Inflammatory macrophage (primary cell): ENCODE results near the gene CAT.

Experiments
- DNase-seq, 2 donors: peaks; one replicate each; pipeline ENCODE4 v3.0.0-alpha.2; 2020 to 2022
- total RNA-seq, 18 experiments: gene quantifications; one replicate each; lab custom pipeline; 2026; ENCODE audit warnings: mixed read lengths in 6 of 18, inconsistent platforms in 2 of 18; lab: John Stamatoyannopoulos, UW

The CAT gene
- 91.9 to 302 (median 196) reads per million in 18 experiments for total RNA-seq

DNA sequence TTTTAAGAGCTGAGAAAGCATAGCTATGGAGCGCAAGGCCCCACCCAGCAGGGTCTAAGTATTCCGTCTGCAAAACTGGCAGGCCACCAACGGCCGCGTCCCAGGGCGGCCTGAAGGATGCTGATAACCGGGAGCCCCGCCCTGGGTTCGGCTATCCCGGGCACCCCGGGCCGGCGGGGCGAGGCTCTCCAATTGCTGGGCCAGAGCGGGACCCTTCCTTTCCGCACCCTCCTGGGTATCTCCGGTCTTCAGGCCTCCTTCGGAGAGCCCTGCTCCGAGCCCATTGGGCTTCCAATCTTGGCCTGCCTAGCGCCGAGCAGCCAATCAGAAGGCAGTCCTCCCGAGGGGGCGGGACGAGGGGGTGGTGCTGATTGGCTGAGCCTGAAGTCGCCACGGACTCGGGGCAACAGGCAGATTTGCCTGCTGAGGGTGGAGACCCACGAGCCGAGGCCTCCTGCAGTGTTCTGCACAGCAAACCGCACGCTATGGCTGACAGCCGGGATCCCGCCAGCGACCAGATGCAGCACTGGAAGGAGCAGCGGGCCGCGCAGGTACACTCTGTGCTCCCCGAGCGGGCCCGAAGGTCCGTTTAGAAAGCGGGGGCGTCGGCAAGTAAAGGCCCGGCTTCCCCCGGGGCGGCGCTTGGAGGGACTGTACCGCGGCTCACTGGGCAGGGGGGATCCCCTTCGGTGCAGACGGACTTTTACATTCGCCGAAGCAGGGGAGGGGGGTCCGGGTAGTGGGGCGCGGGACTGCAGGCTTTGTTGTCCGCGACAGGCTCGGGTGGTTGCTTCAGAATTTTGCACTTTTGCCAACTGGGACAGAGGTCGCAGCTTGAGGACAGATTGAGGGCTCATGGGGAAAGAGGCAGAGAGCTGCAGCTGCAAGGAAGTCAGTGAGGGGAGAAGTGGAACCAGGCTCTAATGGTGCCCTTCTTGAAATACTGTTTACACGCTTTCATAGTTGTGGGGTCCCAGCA, at the start of gene CAT:
Gene CAT, plus strand, starts transcription at position 406 of the 979 bp plus-strand sequence. Its CDS starts 80 bp downstream, at position 486.
- DNase-seq = peak; percentile 98 to 99

DNA sequence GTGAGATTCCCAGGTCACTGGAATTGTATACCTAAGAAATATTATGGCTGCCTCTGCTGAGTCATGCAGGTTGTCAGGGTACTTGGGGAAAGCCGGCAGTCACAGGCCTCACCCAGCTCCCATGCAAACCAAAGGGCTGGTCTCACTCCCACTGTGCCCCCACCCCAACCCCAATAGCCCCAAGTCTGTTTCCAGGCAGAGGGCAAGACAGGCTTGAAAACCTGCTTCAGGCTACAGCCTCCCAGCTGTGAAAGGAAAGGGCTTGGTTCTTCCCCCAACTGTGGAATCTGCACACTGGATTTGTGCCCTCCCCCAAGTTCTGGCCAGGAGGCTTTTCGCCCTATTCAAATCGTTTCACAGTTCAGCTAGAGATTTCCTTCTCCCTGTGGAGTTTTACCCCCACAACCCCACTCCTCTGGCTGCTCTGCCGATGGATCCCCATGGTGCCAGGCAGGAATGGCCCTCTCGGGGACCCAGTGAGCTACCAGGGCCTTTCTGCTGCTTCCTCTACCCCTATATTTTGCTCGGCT, 43.9 kb upstream of the CAT start:
- no peak for DNase-seq

DNA sequence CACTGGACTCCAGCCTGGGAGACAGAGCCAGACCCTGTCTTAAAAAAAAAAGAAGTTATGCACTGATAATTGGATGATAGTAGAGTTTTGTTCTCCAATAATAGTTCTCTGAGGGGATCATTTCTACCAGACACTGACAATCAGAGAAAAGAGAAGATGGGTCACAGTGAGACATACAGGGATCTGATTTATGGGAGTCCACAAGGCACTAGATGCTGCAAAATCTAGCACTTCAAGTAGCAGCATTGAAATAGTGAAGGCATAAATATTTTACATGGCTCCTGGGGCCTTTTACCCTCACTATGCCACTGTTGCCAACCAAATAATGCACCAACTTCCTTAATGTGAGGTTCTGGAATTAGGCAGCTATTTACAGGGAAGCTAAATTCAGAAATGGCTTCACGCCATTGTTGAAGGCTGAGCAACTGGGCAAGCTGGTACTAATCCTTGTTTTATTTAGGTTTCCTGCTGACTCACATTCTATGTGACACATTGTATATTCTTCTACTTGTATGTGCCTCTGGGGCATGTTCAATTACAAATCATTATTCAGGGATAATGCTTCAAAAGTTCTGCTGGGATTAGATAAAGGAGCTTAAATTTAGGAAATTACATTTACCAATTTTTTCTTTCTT, 42.7 kb upstream of the CAT start:
- no peak for DNase-seq

DNA sequence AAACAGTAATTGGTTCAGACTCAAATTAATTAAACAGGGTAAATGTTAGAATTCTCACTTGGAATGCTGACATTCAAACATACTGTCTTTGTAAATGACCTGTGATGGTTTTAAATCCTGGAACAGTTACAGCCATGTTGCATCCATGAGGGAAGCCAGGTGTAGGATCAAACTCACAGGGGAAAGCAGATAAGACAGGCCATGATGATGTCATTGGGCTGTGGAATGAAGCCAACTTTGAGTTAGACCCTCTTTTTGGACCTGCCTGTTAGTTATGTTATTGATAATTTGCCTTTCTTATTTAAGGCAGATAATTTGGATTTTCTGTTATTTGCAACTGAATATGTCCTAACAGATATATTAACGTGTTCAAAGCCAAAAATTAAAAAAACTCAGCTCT, 41.6 kb upstream of the CAT start:
- DNase-seq = no peak

DNA sequence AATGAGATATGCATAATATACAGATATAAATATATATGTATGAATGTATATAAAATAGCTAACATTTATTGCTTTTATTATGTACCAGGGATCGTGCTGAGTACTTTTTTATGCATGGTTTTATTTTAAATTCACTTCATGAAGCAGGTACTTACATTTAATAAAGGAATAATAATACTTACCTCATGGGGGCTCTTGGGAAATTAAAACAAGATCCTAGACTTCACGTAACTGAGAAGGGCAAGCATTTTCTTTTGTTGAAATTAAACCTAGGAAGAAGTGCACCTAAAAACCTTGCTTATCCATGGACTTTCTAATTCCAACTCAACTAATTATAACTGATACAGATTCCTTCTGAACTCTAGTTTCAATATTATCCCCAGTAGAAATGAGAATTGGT, 40.9 kb upstream of the CAT start:
- no peak for DNase-seq

DNA sequence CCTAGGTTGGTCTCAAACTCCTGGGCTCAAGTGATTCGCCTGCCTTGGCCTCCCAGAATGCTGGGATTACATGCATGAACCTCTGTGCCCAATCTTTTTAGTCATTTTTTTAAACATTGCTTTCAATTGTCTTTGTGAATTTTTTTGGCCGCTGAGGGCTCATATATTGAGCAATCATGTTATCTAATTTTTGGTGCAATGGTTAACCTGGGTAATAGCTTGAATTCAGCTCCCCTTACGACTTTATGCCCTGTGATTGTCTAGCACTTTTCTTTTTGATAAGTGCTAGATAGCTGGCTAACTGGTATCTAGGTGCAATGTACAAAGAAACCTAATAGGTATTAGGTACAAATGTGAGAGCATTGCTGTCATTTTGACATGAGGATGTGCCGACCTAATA, 35.3 kb upstream of the CAT start:
- DNase-seq = no peak

DNA sequence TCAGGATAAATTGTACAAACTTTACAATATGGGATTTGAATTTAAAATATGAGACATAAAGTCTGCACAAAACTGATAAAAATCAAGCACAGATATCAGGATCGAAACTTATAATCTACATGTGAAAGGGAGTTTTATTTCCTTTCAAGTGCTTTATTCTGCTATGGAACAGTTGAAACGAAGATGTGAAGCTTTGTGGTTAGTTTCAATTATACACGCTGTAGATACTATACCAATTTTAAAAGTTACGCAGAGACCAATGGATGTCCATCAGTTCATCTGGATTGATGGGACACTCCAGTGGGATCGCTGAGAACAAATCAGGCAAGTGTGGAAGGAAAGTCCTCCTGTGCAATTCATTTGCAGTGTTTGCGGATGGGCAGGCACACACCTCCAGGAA, 34.5 kb upstream of the CAT start:
- no peak for DNase-seq

DNA sequence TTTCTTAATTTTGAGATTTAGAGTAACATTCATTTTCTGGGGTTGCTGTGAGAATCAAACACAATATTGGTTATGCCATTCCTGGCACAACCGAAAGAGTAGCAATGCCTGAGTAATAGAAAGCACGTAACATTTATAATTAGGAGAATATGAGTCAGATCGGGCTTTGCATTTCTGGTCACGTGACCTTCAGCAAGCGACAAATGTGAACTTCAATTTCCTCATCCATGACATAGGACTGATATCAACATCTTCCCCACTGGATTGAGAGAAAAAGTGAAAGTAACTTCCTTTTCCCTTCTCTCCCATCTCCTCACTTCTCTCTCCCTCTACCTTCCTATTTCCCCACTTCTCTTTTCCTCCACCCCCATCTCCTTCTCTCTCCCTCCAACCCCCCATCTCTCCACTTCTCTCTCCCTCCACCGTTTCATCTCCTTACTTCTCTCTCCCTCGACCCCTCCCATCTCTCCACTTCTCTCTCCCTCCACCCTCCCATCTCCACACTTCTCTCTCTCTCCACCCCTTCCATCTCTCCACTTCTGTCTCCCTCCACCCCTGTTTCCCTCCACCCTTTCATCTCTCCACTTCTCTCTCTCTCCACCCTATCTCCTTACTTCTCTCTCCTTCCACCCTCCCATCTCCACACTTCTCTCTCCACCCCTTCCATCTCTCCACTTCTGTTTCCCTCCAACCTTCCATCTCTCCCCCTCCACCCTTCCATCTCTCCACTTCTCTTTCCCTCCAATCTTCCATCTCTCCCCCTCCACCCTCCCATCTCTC, 33.5 kb upstream of the CAT start:
- peak; percentile 83 to 88 for DNase-seq

DNA sequence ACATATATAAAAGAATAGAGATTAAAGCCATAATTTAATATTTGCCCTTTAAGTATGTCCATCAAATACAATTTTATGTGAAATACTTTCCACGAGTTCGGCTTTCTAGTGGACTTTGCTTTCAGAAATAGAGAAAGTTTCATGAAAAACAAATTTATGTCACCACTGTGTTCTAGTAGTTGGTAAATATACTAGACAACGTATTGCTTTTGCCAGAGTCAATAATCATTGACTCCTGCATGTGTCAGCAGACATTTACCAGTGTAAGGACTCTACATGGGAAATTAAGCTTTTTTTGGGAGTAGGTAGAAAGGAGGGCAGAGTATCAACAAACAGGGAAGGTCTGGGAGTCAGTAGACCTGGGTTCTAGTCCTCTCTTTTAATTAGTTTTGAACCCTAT, 32.3 kb upstream of the CAT start:
- DNase-seq = no peak

DNA sequence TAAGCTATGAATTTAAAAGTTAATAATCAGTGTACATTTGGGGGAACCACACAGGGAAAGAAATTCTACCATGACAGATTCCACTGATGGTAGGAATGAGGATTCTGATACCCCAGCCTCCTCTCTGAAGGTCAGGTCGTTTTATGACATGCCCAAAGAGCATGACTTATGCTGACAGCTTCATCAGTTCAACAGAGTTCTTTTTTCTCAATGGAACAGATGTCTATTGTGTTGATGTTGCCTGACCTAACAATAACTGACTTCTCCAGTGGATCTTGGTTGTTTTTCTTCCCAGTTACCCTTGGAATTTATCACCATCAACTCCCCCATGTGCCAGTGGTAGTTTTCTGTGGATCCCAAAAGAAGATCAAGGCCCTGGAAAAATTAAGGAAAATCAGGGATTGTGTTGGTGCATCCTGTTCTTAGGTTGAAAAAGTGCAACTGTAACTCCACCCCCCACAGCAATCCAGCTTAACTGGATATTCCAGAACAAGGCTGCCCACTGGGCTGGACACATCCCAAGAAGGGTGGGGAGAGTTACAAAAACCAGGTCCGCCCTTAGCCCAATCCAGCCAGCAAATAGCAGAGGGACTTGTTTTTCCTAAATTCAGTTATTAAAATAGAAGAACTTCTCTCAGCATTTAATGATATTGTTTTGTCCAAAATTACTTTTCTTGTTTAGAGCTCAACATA, 31.5 kb upstream of the CAT start:
- no peak for DNase-seq

DNA sequence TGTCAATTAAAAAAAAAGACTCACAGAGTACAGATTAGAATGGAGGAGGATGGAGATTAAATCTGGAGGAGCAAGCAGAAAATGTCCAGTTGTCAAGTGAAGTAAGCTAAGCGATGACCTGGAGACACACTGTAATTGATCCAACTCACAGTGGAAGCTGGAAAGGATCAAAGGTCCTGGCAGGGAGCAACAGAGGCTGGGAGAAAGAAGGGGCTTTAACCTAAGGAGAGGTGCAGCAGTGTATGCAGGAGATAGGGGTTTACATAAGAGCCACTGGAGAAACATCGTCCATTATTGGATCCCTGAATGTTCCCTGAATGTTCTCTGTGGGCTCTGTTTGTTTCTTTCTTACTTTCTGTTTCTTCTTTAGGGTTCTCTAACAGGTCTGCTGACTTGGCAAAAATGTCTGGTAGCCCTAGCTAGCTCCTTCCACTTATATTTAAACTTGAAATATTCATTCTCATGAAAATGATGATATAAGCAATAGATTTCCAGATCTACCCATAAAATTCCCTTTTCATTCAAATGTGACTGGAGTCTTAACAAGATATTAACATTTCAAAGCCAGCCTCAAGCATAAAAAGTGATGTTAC, 30.1 kb upstream of the CAT start:
- DNase-seq = no peak

DNA sequence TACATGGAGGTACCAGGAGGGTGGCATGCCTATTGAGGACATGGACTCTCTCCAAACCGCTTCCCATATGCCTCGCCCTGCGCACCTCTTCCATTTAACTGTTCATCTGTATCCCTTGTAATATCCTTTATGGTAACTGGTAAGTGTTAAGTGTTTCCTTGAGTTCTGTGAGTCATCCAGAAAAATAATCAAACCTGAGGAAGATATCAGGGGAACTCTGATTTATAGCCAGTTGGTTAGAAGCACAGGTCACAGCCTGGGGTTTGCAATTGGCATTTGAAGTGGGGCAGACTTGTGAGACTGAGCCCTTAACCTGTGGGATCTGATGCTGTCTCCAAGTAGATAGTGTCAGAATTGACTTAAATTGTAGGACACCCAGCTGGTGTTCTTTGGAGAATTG, 27.6 kb upstream of the CAT start:
- DNase-seq = no peak

DNA sequence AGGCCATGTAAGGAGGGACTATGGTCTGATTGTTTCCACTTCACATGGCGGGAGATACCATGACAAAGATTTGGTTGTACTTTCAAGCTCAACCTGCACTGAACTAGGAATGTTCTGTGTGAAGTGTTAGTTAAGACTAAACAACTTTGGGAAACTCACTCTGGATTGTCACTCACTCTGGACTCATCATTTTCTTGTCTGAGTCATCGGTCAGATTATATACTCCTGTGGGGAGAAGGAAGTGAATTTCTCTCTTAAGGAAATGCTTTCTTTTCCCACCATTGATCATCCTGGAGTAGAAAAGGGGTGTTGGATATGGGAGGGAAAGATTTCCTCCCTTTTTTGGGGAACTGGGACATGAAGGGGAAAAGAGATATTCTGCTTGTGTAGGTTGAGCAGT, 26.9 kb upstream of the CAT start:
- peak in 1 of 2 donors; percentile 21 for DNase-seq

DNA sequence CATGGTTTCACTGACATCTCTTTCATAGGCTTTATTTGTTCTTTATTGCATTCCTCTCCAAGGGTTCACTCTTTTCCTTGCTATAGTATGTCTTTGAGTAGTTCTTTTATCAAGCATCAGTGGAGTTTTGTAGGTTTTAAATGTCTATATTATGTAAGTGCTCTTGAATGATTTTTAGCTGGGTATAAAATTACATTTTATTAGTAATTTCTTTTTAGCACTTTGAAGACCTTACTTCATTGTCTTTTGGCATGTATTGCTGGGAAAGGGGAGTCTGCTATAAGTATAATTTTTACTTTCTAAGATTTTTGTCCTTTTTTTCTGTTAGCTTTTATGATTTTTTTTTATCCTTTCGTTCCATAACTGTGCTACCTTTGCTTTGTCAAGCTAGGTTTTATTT, 25.5 kb upstream of the CAT start:
- no peak for DNase-seq

DNA sequence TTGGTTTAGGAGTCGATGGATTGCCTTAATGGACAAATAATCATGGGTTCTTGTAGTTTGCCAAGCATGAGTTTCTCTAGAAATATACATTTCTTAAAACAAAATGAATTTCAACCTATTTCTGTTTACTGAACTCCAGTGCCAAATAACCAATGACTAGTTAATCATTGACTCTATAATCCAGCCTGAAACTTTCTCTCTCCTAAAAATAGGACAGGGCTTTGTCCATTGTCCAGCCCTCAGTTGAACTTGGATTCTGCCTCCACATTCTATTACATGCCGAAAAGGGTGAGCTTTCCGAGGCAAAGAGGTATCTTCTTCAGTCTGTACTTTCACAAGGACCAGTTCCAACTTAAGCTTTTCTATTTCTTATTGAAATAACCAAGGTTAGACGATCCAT, 23.2 kb upstream of the CAT start:
- DNase-seq = no peak

DNA sequence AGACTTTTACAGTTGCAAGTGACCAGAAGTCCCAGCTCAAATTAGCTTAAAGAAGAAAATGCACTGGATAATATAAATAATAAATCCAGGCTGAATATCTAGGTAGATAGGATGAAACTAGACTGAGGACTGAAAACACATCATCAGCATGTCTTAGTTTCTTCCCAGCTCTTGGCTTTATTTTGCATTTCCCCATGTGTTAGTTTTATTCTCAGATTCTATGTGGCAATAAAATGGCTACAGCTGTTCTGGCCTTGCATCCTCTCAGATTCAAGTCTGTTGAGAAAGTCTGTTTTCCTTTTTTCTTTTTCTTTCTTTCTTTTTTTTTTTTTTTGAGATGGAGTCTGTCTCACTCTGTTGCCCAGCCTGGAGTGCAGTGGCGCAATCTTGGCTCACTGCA, 22.6 kb upstream of the CAT start:
- no peak for DNase-seq

DNA sequence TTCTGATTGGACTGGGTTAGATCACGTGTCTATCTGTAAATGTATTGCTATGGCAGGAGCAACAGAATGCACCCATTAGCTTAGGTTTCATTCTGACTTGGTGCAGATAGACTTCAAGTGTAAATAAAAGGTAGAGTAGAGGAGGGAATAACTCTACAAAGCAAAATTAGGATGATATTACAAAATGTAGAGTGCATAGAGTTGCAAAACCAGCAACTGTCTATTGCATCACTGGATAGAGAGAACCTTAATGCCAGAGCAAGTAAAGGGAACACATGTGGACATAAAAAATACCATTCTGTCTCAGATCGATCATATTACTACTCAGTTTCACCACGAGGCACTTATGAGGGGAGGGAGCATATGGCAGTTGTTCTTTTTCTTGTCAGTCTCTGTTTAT, 22.0 kb upstream of the CAT start:
- peak; percentile 30 to 72 for DNase-seq

DNA sequence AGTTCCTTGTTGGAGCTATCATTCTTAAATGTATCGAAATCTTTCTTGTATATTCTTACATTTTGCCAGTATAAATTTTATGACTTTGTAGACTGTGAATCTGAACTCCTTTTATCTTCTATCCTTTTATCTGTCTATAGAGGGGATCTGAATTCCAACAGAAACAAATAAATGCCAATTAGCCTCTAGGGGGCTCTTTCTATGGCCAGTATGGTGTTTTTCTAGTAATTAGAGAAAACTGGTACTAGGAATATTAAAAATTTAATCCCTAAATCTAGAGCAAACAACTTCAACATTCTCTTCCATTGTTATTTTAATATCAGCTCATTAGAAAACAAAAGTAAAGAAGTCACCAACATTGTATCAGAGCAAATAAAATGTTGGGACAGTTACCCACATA, 21.5 kb upstream of the CAT start:
- DNase-seq = no peak

DNA sequence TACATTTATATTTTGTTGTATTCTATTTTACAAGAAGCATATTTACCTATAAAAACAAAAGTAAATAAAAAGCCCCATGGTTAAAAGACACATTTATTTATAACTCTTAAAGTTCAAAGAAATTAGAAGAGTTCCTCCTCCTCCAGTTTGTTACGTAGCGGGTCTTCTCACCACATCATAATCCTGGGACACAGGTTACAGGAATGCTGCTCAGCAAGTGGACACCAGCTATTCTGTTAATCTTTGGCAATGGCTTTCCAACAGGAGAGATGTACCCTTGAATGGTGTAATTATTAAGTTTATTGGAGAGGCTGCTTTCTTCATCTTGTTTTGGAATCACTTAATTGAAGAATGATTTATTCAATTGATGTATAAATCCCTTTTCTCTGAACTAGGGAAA, 19.6 kb upstream of the CAT start:
- no peak for DNase-seq

DNA sequence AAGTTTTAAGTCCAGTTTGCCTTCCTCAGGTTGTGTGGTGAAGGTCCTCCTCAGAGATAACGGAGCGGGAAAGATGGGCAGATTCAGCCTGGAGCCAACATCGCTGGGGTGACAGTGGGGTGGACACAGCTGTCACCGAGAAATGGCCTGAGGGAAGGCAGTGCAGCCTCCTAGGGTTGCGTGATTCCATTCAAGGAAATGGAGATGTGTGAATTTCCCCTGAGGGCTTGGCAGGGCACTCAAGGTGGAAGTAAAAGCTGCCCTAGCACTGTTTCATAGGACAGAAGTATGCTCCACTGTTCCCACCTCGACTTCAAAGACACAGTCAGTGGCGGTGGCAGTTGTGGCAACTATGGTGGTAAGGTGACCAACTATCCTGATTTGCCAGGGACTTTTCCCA, 15.4 kb upstream of the CAT start:
- no peak for DNase-seq

DNA sequence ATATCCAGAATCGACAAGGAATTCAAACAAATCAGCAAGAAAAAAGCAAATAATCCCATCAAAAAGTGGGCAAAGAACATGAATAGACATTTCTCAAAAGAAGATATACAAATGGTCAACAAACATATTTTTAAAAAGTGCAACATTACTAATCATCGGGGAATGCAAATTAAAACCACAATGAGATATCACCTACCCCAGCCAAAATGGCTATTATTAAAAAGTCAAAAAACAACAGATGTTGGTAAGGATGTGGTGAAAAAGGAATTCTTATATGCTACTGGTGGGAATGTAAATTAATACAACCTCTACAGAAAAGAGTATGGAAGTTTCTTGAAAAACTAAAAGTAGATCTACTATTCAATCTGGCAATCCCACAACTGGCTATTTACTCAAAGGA, 13.9 kb upstream of the CAT start:
- DNase-seq = peak in 1 of 2 donors; percentile 1

DNA sequence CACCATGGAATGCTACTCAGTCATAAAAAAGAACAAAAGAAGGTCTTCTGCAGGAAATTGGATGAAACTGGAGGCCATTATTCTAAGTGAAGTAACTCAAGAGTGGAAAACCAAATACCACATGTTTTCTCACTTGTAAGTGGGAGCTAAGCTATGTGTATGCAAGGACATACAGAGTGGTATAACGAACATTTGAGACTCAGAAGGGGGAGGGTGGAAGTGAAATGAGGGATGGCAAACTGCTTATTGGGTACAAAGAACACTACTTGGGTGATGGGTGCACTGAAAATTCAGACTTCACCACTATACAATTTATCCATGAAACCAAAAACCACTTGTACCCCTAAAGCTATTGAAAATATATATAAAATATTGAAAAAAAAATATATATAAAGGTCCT, 13.4 kb upstream of the CAT start:
- peak in 1 of 2 donors; percentile 1 for DNase-seq
